Activated T-cell treated with anti-CD3 and anti-CD28 coated beads, Interleukin-2, amount 50 U/mL, for 24 hours (primary cell): ENCODE results near the gene DNAJC16.
A peak's percentile ranks its signal among the peaks of the same experiment; 100 is the strongest.
"Not testable (repeated sequence)": the region's sequence is repeated elsewhere in the genome, so short reads cannot be mapped to it uniquely, and the experiment has no call there.

Experiments
- DNase-seq: peaks from one replicate; pipeline ENCODE4 v3.0.0-alpha.2; 2020
- H3K27ac Mint-ChIP-seq: 2 replicates; pipeline ENCODE4 v1.8.0; 2020; ENCODE audit warnings: mild to moderate bottlenecking, mixed read lengths
- H3K27me3 Mint-ChIP-seq: 2 replicates; pipeline ENCODE4 v1.8.0; 2020; ENCODE audit warnings: mixed read lengths
- H3K36me3 Mint-ChIP-seq: 2 replicates; pipeline ENCODE4 v1.8.0; 2020; ENCODE audit warnings: low read depth, mixed read lengths
- H3K4me1 Mint-ChIP-seq: 2 replicates; pipeline ENCODE4 v1.8.0; 2020; ENCODE audit warnings: low read depth, mixed read lengths
- H3K4me3 Mint-ChIP-seq: 2 replicates; pipeline ENCODE4 v1.8.0; 2020; ENCODE audit warnings: mild to moderate bottlenecking, moderate library complexity, mixed read lengths
- H3K9me3 Mint-ChIP-seq: 2 replicates; pipeline ENCODE4 v1.8.0; 2020; ENCODE audit warnings: mixed read lengths

The DNAJC16 gene

GRCh38 chr1:15493869-15494390, 32.7 kb upstream of the DNAJC16 start:
- no peak for DNase-seq
- Mint-ChIP-seq H3K4me3 (no peak overlapping the region), H3K9me3 (no peaks in the 10 kb centered on the region), H3K36me3 (peaks cover 40% of the 10 kb centered on the region), H3K27me3 (no peaks in the 10 kb centered on the region), H3K4me1 (peaks cover 2% of the 10 kb centered on the region), H3K27ac (no peak overlapping the region)

GRCh38 chr1:15500184-15501178, 26.2 kb upstream of the DNAJC16 start:
- no peaks in the 10 kb centered on the region for H3K9me3 Mint-ChIP-seq
- H3K4me1 Mint-ChIP-seq, result no peaks in the 10 kb centered on the region
- H3K4me3 Mint-ChIP-seq, result no peak overlapping the region
- no peak overlapping the region for H3K27ac Mint-ChIP-seq
- DNase-seq, result no peak
- H3K27me3 Mint-ChIP-seq, result no peaks in the 10 kb centered on the region
- peaks cover 30% of the 10 kb centered on the region for H3K36me3 Mint-ChIP-seq

GRCh38 chr1:15501208-15502032, 25.2 kb upstream of the DNAJC16 start:
- peak; percentile 59 for DNase-seq
- H3K4me1 Mint-ChIP-seq, result no peaks in the 10 kb centered on the region
- no peaks in the 10 kb centered on the region for H3K9me3 Mint-ChIP-seq
- no peak overlapping the region for H3K27ac Mint-ChIP-seq
- H3K27me3 Mint-ChIP-seq, result no peaks in the 10 kb centered on the region
- H3K36me3 Mint-ChIP-seq, result peaks cover 28% of the 10 kb centered on the region
- H3K4me3 Mint-ChIP-seq, result no peak overlapping the region

GRCh38 chr1:15504436-15504835, 22.2 kb upstream of the DNAJC16 start:
- Mint-ChIP-seq H3K4me1 (no peaks in the 10 kb centered on the region), H3K9me3 (no peaks in the 10 kb centered on the region), H3K36me3 (peaks cover 28% of the 10 kb centered on the region), H3K4me3 (no peak overlapping the region), H3K27me3 (no peaks in the 10 kb centered on the region), H3K27ac (no peak overlapping the region)
- DNase-seq, result no peak

GRCh38 chr1:15506831-15507230, 19.8 kb upstream of the DNAJC16 start:
- Mint-ChIP-seq H3K27ac (no peak overlapping the region), H3K9me3 (no peaks in the 10 kb centered on the region), H3K27me3 (no peaks in the 10 kb centered on the region), H3K4me1 (no peaks in the 10 kb centered on the region), H3K36me3 (peaks cover 26% of the 10 kb centered on the region), H3K4me3 (no peak overlapping the region)
- DNase-seq, result no peak

- peaks cover 28% of the 10 kb centered on the region for H3K36me3 Mint-ChIP-seq
- no peaks in the 10 kb centered on the region for H3K27me3 Mint-ChIP-seq
- no peak overlapping the region for H3K4me3 Mint-ChIP-seq
- H3K4me1 Mint-ChIP-seq, result no peaks in the 10 kb centered on the region
- no peak overlapping the region for H3K27ac Mint-ChIP-seq
- no peak for DNase-seq
- H3K9me3 Mint-ChIP-seq, result no peaks in the 10 kb centered on the region
These were observed 19.4 kb upstream of the DNAJC16 start for GRCh38 chr1:15507278-15507677.

GRCh38 chr1:15508700-15509487, 17.8 kb upstream of the DNAJC16 start:
- Mint-ChIP-seq H3K27me3 (no peaks in the 10 kb centered on the region), H3K9me3 (no peaks in the 10 kb centered on the region), H3K4me1 (no peaks in the 10 kb centered on the region), H3K4me3 (no peak overlapping the region), H3K27ac (no peak overlapping the region), H3K36me3 (peaks cover 32% of the 10 kb centered on the region)
- no peak for DNase-seq

- H3K36me3 Mint-ChIP-seq, result peaks cover 32% of the 10 kb centered on the region
These were observed 17.1 kb upstream of the DNAJC16 start for GRCh38 chr1:15509586-15509985.

GRCh38 chr1:15510611-15511405, 15.8 kb upstream of the DNAJC16 start:
- Mint-ChIP-seq H3K27me3 (no peaks in the 10 kb centered on the region), H3K9me3 (no peaks in the 10 kb centered on the region), H3K27ac (no peak overlapping the region), H3K36me3 (peaks cover 30% of the 10 kb centered on the region), H3K4me3 (no peak overlapping the region), H3K4me1 (peaks cover 13% of the 10 kb centered on the region)
- no peak for DNase-seq

More at GRCh38 chr1:15509586-15509985, 17.1 kb upstream of the DNAJC16 start:
- no peak for DNase-seq
- Mint-ChIP-seq H3K9me3 (no peaks in the 10 kb centered on the region), H3K27me3 (no peaks in the 10 kb centered on the region), H3K4me3 (no peak overlapping the region), H3K4me1 (peaks cover 4% of the 10 kb centered on the region), H3K27ac (no peak overlapping the region)

- peaks cover 13% of the 10 kb centered on the region for H3K4me1 Mint-ChIP-seq
- no peak overlapping the region for H3K4me3 Mint-ChIP-seq
- no peaks in the 10 kb centered on the region for H3K9me3 Mint-ChIP-seq
- H3K27me3 Mint-ChIP-seq, result no peaks in the 10 kb centered on the region
- H3K36me3 Mint-ChIP-seq, result peaks cover 41% of the 10 kb centered on the region
- no peak overlapping the region for H3K27ac Mint-ChIP-seq
- DNase-seq, result no peak
These were observed 13.5 kb upstream of the DNAJC16 start for GRCh38 chr1:15513192-15513591.

DNA sequence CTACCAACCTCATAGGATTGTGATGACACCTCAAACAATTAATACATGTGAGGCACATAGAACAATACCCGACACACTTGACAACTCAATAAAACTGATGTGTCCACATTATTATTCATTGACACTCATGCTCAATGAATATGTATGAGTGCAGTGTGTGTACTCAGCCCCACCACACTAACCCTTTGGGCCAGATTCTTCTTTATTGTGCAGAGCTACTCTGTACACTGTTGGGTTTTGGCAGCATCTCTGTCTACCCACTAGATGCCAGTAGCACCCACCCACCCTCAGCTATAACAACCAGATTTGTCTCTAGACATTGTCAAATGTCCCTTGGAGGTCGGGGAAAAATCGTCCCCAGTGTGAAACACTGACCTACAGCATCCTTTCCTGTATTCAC, 12.7 kb upstream of the DNAJC16 start:
- Mint-ChIP-seq H3K36me3 (peaks cover 41% of the 10 kb centered on the region), H3K27ac (peak overlapping the region; percentile 38), H3K9me3 (no peaks in the 10 kb centered on the region)

GRCh38 chr1:15514557-15514956, 12.1 kb upstream of the DNAJC16 start:
- not testable (repeated sequence) for H3K27me3 Mint-ChIP-seq, H3K9me3 Mint-ChIP-seq, H3K27ac Mint-ChIP-seq, H3K4me3 Mint-ChIP-seq, DNase-seq
- Mint-ChIP-seq H3K36me3 (peaks cover 41% of the 10 kb centered on the region), H3K4me1 (peaks cover 13% of the 10 kb centered on the region)

More for the DNA sequence above, 12.7 kb upstream of the DNAJC16 start:
- H3K27me3 Mint-ChIP-seq, result no peaks in the 10 kb centered on the region
- H3K4me1 Mint-ChIP-seq, result peaks cover 13% of the 10 kb centered on the region
- H3K4me3 Mint-ChIP-seq, result no peak overlapping the region
- DNase-seq, result no peak

DNA sequence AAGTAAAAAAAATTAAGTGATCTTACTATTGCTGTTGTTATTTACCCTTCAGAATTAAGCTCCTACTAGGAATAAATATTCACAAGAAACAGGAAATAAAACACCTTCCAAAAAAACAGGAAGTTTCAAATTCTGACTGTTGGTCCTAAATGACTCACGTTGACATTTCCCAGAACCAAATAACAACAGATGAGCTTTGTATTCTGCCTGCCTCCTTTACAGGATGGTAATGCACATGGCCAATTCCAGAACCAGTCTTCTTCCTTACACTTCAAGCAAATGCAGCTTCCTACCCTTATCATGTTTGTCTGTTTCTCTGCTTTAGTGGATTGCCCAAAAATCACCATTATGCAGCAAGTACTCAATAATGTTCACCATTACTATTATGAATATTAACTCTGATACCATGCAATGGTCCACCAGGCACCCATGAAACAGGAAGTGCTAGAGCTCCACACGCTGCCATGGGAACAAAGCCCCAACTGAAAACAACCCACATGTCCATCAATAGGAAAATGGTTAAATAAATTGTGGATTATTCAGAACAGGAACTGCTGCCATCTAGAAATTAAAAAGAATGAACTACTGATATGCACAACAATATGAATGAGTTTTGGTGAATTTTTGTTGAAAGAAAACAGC, 11.5 kb upstream of the DNAJC16 start:
- no peak for DNase-seq
- Mint-ChIP-seq H3K4me3 (no peak overlapping the region), H3K36me3 (peaks cover 41% of the 10 kb centered on the region), H3K9me3 (no peaks in the 10 kb centered on the region), H3K4me1 (peaks cover 13% of the 10 kb centered on the region), H3K27ac (peak overlapping the region; percentile 47), H3K27me3 (no peaks in the 10 kb centered on the region)
